ENCODE measurements around the gene GOLGA6L1. TPM values are rescaled to one million over a fixed set of nuclear protein-coding genes. Genes with fewer than 3 reads are reported as not detected.
"Not testable (repeated sequence)": the region's sequence is repeated elsewhere in the genome, so short reads cannot be mapped to it uniquely, and the experiment has no call there.

Gene GOLGA6L1, protein sequence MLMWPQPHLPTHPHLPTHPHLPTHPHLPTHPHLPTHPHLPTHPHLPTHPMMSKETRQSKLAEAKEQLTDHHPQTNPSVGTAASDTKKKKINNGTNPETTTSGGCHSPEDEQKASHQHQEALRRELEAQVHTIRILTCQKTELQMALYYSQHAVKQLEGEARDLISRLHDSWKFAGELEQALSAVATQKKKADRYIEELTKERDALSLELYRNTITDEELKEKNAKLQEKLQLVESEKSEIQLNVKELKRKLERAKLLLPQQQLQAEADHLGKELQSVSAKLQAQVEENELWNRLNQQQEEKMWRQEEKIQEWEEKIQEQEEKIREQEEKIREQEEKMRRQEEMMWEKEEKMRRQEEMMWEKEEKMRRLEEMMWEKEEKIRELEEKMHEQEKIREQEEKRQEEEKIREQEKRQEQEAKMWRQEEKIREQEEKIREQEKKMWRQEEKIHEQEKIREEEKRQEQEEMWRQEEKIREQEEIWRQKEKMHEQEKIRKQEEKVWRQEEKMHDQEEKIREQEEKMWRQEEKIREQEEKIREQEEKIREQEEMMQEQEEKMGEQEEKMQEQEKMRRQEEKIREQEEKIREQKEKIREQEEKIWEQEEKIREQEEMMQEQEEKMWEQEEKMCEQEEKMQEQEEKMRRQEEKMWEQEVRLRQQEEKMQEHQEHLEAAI
- not detected for total RNA-seq
- long read RNA-seq: 0 reads

DNA sequence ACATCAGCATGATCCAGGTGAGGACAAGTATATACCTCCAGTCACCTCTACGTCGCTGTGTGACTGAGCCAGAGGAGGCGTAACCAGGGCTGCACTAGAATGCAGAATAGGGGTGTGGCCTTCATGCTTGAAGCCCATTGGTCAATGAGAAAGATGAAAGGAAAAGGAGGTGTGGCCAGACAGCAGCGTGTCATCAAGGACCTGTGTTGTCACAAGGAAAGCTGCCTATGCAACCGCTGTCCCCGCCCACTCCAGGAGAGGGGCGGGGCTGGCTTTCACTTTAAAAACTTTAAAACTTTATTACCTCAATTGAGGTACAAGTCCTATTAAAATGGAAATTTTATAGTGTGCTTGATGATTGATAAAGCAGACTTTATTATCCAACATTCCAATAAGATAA lies at the start of gene GOLGA6L1:
Gene GOLGA6L1, minus strand, starts transcription at position 101 of the 400 bp plus-strand sequence. Its CDS starts 91 bp downstream, at position 10.
- DNase-seq; ATAC-seq; intact Hi-C loops (cut with micrococcal nuclease): not testable (repeated sequence)

DNA sequence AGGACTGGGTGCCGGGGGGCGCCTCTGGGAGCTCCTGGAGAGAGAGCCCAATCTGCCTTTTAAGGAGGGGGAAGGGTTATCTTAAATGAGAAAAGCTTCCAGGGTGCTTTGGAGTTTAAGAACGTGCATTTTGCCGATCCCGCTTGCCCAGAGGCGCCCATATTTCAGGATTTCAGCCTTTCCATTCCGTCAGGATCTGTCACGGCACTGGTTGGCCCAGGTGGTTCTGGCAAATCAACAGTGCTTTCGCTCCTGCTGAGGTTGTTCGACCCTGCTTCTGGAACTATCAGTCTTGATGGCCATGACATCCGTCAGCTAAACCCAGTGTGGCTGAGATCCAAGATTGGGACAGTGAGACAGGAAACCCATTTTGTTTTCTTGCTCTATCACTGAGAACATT lies 44.6 kb upstream of the GOLGA6L1 start:
- ATAC-seq; intact Hi-C loops (cut with micrococcal nuclease): not testable (repeated sequence)
- DNase-seq: peak; percentile 12

DNA sequence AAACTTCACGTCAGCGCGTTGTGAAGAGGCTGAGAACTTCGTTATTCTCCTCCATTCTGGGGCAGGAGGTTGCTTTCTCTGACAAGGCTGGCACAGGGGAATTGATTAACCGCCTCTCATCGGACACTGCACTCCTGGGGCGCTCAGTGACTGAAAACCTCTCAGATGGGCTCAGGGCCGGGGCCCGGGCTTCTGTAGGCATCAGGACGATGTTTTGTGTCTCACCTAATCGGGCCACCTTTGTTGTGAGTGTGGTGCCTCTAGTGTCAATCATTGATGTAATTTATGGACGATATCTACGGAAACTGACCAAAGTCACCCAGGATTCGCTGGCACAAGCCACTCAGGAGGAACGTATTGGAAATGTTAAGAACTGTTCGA lies 43.9 kb upstream of the GOLGA6L1 start:
- ATAC-seq; intact Hi-C loops (cut with micrococcal nuclease): not testable (repeated sequence)
- DNase-seq: peak; percentile 10

DNA sequence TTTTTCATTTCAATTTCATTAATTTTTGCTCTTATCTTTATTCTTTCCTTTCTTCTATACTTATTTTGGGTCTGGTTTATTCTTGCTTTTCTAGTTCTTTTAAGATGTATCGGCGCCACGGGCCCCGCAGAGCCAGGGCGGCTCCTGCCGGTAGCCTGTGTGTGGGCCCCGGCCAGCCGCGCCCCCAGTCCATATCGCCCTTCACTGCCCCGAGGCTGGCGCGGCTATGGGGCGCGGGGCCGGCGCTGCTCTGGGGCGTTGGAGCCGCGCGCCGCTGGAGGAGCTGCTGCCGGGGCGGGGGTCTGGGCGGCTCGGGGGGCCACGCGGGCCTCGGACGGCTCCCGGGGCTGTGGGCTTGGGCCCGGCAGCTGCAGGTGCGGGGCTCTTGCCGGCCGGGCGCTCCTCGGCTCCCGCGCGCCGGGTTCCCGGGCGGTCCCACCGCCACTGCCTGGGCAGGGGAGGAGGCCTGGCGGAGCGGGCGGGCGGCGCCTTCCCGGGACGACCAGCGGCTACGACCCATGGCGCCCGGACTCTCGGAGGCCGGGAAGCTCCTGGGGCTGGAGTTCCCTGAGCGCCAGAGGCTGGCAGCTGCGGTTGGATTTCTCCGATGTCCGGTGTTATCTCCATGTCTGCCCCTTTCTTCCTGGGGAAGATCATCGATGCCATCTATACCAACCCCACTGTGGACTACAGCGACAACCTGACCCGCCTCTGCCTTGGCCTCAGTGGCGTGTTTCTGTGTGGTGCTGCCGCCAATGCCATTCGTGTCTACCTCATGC lies 43.3 kb upstream of the GOLGA6L1 start:
- intact Hi-C loops (cut with micrococcal nuclease): not testable (repeated sequence)
- ATAC-seq (peak; percentile 72), DNase-seq (peak; percentile 25)

DNA sequence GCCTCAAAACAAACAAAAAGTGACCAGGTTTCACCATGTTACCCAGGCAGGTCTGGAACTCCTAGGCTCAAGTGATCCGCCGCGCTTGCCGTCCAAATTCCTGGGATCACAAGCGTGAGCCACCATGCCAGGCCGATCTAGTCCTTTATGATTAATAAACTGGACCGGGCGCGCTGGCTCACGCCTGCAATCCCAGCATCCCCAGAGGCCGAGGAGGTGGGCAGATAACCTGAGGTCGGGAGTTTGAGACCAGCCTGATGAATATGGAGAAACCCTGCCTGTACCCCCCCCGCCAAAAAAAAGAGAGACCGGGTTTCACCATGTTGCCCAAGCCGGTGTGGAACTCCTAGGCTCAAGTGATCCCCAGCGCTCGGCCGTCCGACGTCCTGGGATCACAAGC lies 40.1 kb upstream of the GOLGA6L1 start:
- ATAC-seq; intact Hi-C loops (cut with micrococcal nuclease); DNase-seq: not testable (repeated sequence)

DNA sequence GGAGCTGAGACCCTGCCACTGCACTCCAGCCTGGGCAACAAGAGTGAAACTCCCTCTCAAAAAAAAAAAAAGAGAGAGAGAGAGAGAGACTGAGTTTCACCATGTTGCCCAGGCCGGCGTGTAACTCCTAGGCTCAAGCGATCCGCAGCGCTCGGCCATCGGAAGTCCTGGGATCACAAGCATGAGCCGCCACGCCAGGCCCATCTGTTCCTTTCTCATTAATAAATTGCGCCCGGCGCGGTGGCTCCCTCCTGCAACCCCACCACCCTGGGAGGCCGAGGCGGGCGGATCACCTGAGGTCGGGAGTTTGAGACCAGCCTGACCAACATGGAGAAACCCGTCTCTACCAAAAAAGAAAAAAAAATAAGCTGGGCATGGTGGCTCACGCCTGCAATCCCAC lies 39.0 kb upstream of the GOLGA6L1 start:
- DNase-seq; intact Hi-C loops (cut with micrococcal nuclease); ATAC-seq: not testable (repeated sequence)

DNA sequence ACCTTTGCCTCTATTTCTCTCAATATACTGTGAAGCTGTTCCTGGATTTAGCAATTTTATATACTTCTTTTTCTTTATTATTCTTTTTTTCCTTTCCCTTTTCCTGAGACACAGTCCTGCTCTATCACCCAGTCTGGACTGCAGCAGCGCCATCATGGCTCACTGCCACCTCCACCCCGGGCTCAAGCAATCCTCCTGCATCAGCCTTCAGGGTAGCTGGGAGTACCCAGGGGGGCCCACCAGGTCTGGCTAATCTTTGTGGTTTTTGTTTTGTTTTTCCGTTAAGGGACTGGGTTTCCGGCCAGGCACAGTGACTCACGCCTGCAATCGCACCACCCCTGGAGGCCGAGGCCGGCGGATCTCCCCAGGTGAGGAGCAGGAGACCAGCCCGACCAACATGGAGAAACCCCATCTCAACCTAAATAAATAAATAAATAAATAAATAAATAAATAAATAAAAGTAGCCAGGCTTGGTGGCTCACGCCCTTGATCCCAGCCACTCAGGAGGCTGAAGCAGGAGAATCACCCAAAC lies 38.1 kb upstream of the GOLGA6L1 start:
- intact Hi-C loops (cut with micrococcal nuclease); DNase-seq; ATAC-seq: not testable (repeated sequence)

DNA sequence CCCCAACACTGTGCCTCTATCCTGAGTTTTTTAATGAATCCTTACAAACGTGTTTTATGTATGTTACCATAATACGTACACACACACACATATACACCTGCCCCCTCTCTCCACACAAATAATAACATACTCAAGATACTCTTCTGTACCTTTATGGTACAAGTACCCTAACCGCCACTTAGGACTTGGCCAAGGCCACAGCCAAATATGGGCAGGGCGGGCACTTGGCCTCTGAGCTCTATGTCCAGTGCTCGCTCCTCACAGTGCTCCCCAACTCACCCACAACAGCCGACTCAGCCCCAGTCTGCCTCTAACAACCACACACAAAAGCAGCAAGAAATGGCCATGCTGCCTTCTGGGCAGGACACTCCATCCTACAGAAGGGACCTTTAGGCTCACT lies 3.8 kb downstream of the GOLGA6L1 start:
- DNase-seq; intact Hi-C loops (cut with micrococcal nuclease); ATAC-seq: not testable (repeated sequence)

DNA sequence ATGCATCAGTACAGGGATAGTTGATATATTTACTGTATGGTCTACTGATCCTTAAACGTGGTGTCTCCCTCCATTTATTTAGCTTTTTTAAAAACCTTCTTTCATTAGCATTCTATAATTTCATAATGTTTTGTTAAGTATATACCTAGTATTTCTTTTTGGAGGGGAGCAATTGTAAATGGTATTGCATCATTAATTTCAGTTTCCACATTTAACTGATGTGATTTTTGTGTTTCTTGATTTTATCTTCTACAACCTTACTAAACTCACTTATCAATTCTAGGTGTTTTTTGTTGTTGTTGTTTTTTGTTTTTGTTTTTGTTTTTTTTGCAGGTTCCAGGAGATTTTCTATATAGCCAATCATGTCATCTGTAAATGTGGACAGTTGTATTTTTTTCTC lies 18.4 kb downstream of the GOLGA6L1 start:
- ATAC-seq (no peak), DNase-seq (no peak)
- intact Hi-C loops (cut with micrococcal nuclease): no loop called here

DNA sequence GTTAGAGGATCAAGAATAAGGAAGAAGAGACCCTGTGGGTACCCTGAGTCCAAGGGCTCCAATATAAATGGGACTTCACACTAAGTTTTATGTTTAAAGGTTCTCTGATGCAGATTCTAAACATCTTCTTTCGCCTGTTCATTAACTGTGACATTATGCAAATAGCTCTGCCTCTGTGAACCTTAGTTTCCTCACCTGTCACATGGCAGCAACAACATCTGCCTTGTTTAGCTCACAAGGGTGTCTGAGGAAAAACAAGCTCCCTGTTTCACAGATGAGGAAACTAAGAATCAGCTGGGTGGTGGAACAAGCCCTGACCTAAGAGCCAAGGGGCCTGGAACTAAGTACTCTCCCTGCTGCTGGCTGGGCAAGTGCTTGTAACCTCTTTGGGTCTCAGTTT lies 40.8 kb downstream of the GOLGA6L1 start:
- DNase-seq: no peak
- ATAC-seq: no peak
- intact Hi-C loops (cut with micrococcal nuclease): no loop called here

DNA sequence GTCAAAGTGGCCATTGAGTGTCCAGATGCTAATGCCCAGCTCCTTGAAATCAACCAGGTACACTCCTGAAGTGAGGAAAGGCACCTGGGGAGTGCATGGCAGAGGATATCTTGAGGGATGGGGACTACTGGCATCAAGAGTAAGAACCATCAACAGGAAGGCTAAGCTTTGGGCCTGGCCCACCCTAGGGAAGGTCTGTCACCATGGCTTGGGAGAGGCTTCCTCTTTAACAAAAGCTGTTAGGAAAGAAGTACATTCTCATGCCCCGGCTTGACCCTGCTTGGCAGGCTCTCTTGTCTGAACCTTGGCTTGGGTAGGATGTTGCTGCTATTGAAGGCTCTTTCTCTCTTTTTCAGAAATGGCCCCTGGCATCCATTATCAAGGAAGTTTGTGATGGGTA lies 53.5 kb downstream of the GOLGA6L1 start:
- intact Hi-C loops (cut with micrococcal nuclease): no loop called here
- ATAC-seq: no peak

DNA sequence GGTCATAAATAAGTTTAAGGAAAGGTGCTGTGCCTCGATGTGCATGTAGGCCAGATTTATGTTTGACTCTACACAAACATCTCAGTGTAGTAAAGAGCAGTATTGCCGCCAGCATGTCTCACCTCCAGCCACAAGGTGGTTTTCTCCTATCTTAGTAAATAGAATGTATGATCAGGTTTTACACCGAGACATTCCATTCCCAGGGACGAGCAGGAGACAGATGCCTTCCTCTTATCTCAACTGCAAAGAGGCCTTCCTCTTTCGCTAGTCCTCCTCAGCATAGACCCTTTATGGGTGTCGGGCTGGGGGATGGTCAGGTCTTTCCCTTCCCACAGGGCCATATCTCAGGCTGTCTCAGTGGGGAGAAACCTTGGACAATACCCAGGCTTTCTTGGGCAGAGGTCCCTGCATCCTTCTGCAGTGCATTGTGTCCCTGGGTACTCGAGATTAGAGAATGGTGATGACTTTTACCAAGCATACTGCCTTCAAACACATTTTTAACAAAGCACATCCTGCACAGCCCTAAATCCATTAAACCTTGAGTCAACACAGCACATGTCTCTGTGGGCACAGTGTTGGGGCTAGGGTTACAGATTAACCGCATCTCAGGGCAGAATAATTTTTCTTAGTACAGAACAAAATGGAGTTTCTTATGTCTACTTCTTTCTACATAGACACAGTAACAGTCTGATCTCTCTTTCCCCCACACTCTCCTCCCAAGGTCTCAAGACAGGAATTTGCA lies 54.5 kb downstream of the GOLGA6L1 start:
- DNase-seq; ATAC-seq; intact Hi-C loops (cut with micrococcal nuclease): not testable (repeated sequence)

More for the DNA sequence above, 53.5 kb downstream of the GOLGA6L1 start:
- no peak for DNase-seq

DNA sequence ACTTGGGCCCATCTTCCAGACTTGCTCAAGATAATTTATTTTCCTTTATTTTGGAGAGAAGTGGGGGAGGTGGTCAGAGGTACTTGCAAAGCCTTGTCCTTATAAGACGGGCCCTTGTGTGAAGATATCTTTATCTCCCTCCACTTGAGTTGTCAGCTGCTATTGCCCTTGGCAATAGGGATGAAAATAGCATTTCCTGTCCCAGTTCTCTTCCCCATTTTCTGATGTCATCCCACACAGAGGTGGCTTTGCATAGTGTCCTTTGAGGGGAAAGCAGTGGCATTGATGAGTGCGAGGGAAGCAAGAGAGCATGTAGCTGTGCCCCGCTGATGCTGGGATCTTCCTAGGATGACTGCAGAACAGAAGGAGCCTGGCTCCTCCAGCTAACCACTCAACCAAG lies 55.4 kb downstream of the GOLGA6L1 start:
- DNase-seq (no peak), ATAC-seq (no peak)
- intact Hi-C loops (cut with micrococcal nuclease): no loop called here

DNA sequence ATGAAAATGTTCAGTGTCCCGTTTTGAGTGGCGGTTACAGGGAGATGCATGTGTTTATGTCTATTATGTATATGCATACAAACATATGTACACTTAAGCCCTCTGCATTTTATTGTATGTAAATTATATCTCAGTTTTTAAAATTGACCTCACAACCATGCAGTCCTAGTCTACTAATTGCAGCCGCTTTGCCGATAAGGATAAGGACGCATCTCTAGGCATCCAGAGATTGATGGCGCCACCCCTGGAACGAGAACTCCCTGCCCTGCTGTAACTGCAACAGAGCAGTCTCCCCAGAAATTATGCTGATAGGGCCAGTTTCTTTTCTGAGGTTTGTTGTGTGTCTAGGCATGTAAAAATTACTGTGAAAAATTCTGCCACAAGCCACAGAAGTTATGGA lies 56.9 kb downstream of the GOLGA6L1 start:
- ATAC-seq (no peak), DNase-seq (no peak)
- intact Hi-C loops (cut with micrococcal nuclease): no loop called here

Other genes with a start within 250 kb of the GOLGA6L1 start
- 32.4 TPM for gene CYFIP1, start 156.5 kb downstream of the GOLGA6L1 start, total RNA-seq
- 11.5 TPM for gene TUBGCP5, start 97.3 kb downstream of the GOLGA6L1 start, total RNA-seq
- not detected for gene GOLGA6L26, start 197.4 kb upstream of the GOLGA6L1 start, total RNA-seq
- 0.40 TPM for gene GOLGA8S, start 217.9 kb upstream of the GOLGA6L1 start, total RNA-seq